Tibial nerve (tissue), 4 donors: ENCODE data around the gene ANK2. TPM values are rescaled to one million over a fixed set of nuclear protein-coding genes. Genes with fewer than 3 reads are reported as not detected.

Experiments used
- DNase-seq, 2 donors: peaks; one replicate each; pipeline ENCODE4 v3.0.0-alpha.2; 2019; ENCODE audit warnings: low spot score in 2 of 2
- H3K27ac ChIP-seq, 4 donors: fragments of 200-600 bp; sonication (generic) in 3 of 4; one replicate each; pipeline ENCODE4 v1.5.1; 2017 to 2019; ENCODE audit warnings: mild to moderate bottlenecking in 1 of 4
- H3K27me3 ChIP-seq, 2 donors: fragments of 200-600 bp; sonication (generic) in 1 of 2; one replicate each; pipeline versions ENCODE4 v1.5.1 to v1.6.0; 2017 to 2019
- H3K36me3 ChIP-seq, 3 donors: fragments of 200-600 bp; sonication (generic); one replicate each; pipeline ENCODE4 v1.5.1; 2018 to 2019
- H3K4me1 ChIP-seq, 4 donors: fragments of 200-600 bp; sonication (generic) in 3 of 4; one replicate each; pipeline ENCODE4 v1.5.1; 2017 to 2019
- H3K4me3 ChIP-seq, 4 donors: fragments of 200-600 bp; sonication (generic) in 3 of 4; one replicate each; pipeline ENCODE4 v1.5.1; 2017 to 2019; ENCODE audit warnings: mild to moderate bottlenecking in 1 of 4, moderate library complexity in 1 of 4
- H3K9me3 ChIP-seq, 4 donors: fragments of 200-600 bp; sonication (generic) in 3 of 4; one replicate each; pipeline ENCODE4 v1.5.1; 2017 to 2019
- CTCF ChIP-seq, 5 experiments: fragments of 200-600 bp in 3 of 5; fragments of 450-650 bp in 2 of 5; sonication (generic) in 3 of 5; IDR thresholded peaks; one replicate each; pipeline ENCODE4 v1.5.1; 2016 to 2019; ENCODE audit warnings: antibody characterized with exemption in 5 of 5, mild to moderate bottlenecking in 3 of 5, moderate library complexity in 2 of 5
- EP300 ChIP-seq, 2 donors: sonication (generic); formaldehyde crosslinking; IDR thresholded peaks; one replicate each; pipeline ENCODE4 v1.6.1; 2017; ENCODE audit warnings: antibody characterized with exemption in 2 of 2, mild to moderate bottlenecking in 1 of 2
- POLR2A ChIP-seq, 2 donors: fragments of 450-650 bp; IDR thresholded peaks; one replicate each; pipeline ENCODE4 v1.6.1; 2017; ENCODE audit warnings: antibody characterized with exemption in 2 of 2, mild to moderate bottlenecking in 2 of 2, moderate library complexity in 2 of 2
- WGBS, 2 donors: methylation state at CpG; one replicate each; pipeline ENCODE4 v1.1.5; 2018; 5-methylcytosine and 5-hydroxymethylcytosine counted together
- total RNA-seq, 4 donors: library from RNA; depleted of rRNA; stranded (reverse); fragments of >200 nt; gene quantifications; one replicate each; pipeline ENCODE4 v1.1.0, GENCODE V29; 2016

ANK2 gene
- total RNA-seq, 4 donors from 2014 or later = 63.9 to 113 (median 87.5) TPM

DNA sequence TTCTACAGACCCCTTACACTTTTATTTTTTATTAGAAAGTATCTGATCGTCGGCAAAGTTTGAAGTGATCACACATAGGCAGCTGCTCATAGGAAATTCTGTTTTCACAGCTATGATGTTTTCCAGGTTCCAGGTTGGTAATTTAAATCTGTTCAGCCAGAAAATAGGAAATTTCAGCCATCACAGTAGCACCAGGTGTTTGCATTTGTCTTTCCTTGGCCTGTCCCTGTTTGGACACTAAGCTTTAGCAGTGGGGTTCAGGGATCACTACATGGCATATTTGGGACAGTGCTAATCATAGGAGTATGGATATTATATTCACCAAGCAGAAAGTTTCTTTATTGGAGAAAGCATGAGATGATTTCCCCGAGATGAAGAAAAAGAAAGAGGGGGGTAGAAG lies 92.9 kb downstream of the ANK2 start:
- no peaks in the 10 kb centered on the region for H3K36me3 ChIP-seq
- H3K4me1 ChIP-seq = peaks cover 0 to 47% (median under 1%) of the 10 kb centered on the region in 4 donors
- 50 to 52% methylated on average over 3 of the region's 3 CpGs for WGBS, 2 donors
- DNase-seq = no peak
- TF ChIP-seq CTCF (IDR thresholded peaks at IDR 0.05) (no peak), POLR2A (IDR thresholded peaks at IDR 0.05) (no peak), EP300 (IDR thresholded peaks at IDR 0.05) (no peak)
- H3K27ac ChIP-seq = peak overlapping the region in 2 of 4 donors; percentile 63 to 73
- no peaks in the 10 kb centered on the region for H3K27me3 ChIP-seq
- no peaks in the 10 kb centered on the region for H3K9me3 ChIP-seq
- peak overlapping the region in 1 of 4 donors; percentile 3 for H3K4me3 ChIP-seq

DNA sequence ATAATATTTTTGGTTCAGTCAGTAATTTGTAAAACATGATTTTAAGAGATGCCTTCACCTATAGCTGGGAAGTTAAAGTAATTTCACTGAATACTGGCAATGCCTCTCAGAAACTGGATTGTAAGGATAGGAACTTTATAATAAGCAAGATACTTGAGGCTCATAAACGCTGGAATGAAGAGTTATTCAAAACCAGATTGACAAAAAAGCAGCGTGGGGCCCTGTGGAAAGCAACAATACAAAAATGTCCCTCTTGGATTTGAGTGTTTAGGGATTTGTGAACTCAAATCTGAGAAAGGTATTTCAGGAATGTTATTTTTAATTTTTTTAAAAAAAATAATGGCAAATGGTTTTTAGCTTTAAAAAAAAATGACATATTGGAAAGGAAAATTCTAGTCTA lies 94.6 kb downstream of the ANK2 start:
- 57 to 63% methylated on average over 2 of the region's 2 CpGs for WGBS, 2 donors
- Histone ChIP-seq H3K27me3 (no peaks in the 10 kb centered on the region), H3K9me3 (no peaks in the 10 kb centered on the region), H3K36me3 (no peaks in the 10 kb centered on the region), H3K4me3 (no peak overlapping the region), H3K4me1 (peaks cover 0 to 54% (median 2%) of the 10 kb centered on the region in 4 donors), H3K27ac (peak overlapping the region in 1 of 4 donors; percentile 44)
- DNase-seq = no peak
- TF ChIP-seq CTCF (IDR thresholded peaks at IDR 0.05) = no peak

- Histone ChIP-seq H3K9me3 (no peaks in the 10 kb centered on the region), H3K36me3 (no peaks in the 10 kb centered on the region), H3K4me3 (peak overlapping the region in 1 of 4 donors; percentile 48), H3K27me3 (no peaks in the 10 kb centered on the region), H3K4me1 (peaks cover 0 to 54% (median 2%) of the 10 kb centered on the region in 4 donors), H3K27ac (peak overlapping the region in 2 of 4 donors; percentile 83 to 88)
- DNase-seq = no peak
- WGBS, 2 donors = 64 to 83% methylated on average over 1 of the region's 1 CpG
- TF ChIP-seq POLR2A (IDR thresholded peaks at IDR 0.05) = no peak
- no peak for TF ChIP-seq CTCF (IDR thresholded peaks at IDR 0.05)
- TF ChIP-seq EP300 (IDR thresholded peaks at IDR 0.05) = no peak
Measured at GRCh38 chr4:113145147-113145518, 95.7 kb downstream of the ANK2 start.

DNA sequence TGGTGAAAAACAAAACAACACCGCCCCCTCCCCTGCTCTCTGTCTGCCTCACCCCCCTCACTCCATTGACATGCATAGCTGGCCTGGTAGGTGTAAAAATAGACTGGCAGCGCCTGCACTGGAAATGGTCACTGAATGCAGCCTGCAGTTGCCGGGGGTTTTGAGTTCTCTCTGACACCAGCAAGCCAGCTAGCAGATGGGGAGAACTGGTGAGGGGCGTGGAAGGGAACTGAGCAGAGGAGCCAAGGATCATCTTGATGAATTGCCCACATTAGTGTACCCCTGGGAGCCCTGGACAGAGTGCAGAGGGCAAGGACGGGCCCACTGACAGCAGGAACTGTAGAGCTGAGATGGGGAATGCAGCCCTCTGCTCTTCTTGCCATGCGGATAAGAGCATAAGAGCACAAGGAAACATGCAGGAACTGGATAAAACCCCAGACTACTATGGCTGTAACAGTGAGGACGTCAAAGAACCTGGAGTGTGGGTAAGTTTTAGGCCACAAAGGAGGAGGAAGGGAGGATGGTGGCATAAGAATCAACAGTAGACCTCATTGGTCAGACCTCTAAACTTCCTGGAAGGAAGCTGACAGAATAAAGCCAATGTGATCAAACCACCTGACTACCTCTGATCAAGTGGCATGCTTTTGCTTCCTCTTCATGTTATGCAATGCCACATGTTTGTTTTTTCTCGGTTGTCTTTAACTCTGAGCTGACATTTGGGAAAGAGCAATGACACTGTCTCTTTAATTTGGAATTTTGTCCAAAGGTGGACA lies 96.3 kb downstream of the ANK2 start:
- peak in 1 of 2 donors; percentile 54 for TF ChIP-seq EP300 (IDR thresholded peaks at IDR 0.05)
- no peak for TF ChIP-seq CTCF (IDR thresholded peaks at IDR 0.05)
- DNase-seq = no peak
- H3K9me3 ChIP-seq = no peaks in the 10 kb centered on the region
- peak overlapping the region in 3 of 4 donors; percentile 74 to 88 (median 83) for H3K27ac ChIP-seq
- peaks cover 0 to 54% (median 2%) of the 10 kb centered on the region in 4 donors for H3K4me1 ChIP-seq
- 31 to 34% methylated on average over 8 of the region's 8 CpGs for WGBS, 2 donors
- no peaks in the 10 kb centered on the region for H3K36me3 ChIP-seq
- peak overlapping the region in 1 of 4 donors; percentile 48 for H3K4me3 ChIP-seq
- H3K27me3 ChIP-seq = no peaks in the 10 kb centered on the region

DNA sequence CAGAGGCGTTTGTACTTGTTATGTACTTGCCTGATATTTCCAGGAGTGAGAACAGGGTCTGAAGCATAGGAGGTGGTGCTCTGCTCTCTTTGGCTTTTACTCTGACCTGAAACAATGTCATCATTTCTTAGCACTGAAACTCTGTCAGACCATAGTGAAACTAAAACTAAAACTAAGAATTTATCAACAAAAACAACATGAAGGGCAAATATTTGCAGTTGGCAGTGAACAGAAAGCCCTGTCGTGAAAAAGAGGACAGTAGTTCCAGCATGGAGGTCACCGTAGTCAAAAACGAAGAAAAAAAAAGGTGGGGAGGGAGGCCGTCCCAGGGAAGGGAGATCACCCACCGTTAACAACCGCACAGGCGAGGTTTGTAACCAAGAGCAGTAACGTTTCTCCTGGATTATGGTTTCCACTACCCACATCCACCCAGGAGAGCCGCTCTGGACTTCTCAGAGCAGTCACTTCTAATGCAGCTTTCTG lies 97.5 kb downstream of the ANK2 start:
- Histone ChIP-seq H3K27ac (peak overlapping the region; percentile 67 to 88 (median 78)), H3K27me3 (no peaks in the 10 kb centered on the region), H3K4me1 (peaks cover 0 to 47% (median 2%) of the 10 kb centered on the region in 4 donors), H3K36me3 (no peaks in the 10 kb centered on the region), H3K9me3 (no peaks in the 10 kb centered on the region), H3K4me3 (peak overlapping the region; percentile 22 to 48 (median 32))
- WGBS, 2 donors = 25 to 31% methylated on average over 10 of the region's 10 CpGs
- TF ChIP-seq EP300 (IDR thresholded peaks at IDR 0.05) (no peak), CTCF (IDR thresholded peaks at IDR 0.05) (no peak), POLR2A (IDR thresholded peaks at IDR 0.05) (no peak)
- no peak for DNase-seq
